ENCODE data around the gene DNAJC11.
"Not testable (repeated sequence)": the region's sequence is repeated elsewhere in the genome, so short reads cannot be mapped to it uniquely, and the experiment has no call there.

Gene DNAJC11

DNA sequence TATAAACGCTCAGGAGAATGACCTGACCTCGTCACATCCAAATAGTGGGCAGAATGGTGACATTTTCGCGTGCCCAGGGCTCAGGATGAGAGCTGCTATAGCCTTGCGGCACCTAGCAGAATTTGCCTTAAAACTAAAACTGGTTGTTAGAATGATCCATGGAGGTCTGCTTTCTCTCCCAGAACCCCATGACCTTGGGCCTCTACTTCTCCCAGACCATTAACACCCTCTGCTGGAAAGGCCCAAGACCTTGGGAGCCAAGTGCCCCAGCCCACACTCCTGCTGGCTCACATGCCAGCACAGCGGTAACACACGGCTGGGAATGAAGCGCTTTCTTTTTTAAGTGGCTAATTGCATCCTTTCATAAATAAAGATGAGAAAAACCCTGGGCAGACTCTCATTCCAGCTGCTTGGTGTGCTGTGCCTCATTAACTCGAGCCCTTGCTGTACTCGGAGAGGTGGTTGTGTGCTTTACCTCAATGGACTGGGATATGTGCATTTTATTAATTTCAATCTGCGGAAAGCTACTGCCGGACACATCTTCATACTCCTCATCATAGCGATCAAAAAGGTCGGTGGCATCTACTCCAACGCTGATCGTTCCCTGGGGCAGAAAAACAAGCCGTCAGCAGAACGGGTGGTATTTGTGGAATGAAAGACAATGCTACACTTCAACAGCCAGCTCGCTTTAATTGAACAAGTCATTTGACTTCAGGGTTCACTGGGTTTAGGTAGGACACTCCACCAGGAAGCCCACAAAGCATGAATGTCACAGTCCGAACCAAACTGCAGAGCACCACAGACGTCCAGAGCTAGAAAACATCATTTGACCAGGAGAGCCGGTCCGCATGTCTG, 48.0 kb downstream of the DNAJC11 start:
- no peak for DNase-seq (ENCODE audit: low read depth in 2 of 2)

DNA sequence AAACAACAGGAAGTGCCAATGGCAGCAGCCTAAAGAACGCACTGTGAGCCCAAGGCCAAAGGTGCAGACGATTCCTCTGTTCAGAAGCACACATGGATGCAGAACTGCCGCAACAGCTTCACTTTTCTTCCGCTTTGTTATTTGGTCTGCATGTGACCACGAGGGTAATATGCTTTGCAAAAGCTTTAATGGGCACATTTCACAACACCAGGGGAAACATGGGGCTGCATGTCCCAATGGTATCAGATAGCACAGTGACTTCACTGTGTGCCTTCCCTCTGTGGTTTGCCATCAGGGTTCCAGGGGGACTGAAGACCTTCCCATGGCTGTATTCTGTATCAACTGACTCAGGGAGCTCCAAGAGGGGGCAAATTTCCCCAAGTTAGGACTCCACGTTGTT, 48.6 kb downstream of the DNAJC11 start:
- no peak for DNase-seq (ENCODE audit: low read depth in 2 of 2)

DNA sequence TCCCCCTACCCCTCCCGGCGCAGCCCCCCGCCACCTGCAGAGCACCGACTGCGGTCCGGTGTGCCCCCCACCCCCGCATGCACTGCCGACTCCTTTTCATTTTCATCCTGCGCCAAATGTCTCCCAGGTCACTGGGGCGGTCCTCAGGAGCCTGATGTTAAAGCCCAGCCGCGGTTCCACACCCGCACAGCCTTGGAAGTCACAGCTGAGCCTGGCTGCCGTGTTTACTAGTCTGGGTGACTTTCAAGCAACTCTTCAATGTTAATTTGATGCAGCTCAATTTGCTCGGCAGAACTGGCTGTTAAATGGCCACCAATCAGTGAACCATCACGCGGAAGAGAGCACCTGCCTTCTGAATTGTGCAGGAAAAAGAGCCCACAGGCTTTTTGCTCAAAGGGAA, 49.7 kb downstream of the DNAJC11 start:
- DNase-seq (ENCODE audit: low read depth in 2 of 2): no peak

DNA sequence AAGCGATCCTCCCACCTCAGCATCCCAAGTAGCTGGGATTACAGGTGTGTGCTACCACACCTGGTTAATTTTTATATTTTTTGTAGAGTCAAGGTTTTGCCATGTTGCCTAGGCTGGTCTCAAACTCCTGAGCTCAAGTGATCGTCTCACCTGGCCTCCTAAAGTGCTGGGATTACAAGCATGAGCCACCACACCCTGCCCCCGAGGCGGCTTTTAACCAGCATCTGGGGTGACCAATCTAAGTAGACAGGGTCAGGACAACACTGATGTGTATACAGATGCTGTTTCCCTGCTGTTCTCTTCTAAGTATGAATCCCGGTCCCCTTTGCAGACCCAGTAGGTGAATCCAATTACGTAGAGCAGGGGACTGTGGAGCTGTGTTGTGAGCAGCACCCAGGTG, 53.1 kb downstream of the DNAJC11 start:
- no peak for DNase-seq (ENCODE audit: low read depth in 2 of 2)

DNA sequence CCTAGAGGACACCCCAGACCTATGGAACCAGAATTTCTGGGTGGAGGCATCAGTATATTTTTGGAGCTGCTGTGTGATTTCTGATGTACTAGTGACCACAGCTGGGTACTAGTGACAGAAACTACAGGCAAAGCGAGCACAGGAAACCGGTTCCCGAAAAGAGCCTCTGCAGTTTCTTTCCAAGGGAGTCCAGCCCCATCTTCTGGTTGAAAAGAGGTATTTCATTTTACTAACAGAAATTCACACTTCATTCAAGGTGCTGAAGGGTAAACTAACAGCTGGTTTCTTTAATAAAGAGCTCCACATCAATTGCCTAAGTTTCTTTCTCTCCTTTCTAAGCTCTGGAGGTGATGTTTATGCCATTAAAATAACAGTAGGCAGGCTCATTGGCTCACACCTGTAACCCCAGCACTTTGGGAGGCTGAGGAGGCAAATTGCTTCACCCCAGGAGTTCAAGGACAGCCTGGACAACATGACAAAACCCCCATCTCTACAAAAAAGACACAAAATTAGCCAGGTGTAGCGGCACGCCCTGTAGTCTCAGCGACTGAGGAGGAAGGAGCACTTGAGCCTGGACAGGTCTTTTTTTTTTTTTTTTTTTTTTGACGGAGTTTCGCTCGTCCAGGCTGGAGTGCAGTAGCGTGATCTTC, 55.0 kb downstream of the DNAJC11 start:
- no peak for DNase-seq (ENCODE audit: low read depth in 2 of 2)

DNA sequence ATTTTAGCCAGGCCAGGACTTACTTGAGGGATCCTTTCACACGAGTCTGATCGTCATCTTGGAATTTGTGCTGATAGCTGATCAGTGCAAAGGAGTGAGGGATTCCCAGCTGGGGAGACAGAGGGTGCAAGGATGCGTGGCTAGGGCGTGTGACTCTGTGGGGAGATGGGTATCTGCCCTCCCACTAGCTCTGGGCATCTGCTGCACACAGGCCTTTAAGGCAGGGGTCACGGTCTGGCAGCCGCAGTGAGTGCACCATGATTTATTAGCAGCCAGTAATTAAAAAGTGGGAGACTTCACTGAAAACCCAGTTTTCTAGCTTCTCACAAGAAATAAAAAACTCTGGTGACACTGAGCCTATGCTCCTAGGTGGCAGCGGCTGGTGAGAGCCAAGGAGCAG, 56.6 kb downstream of the DNAJC11 start:
- no peak for DNase-seq (ENCODE audit: low read depth in 2 of 2)

DNA sequence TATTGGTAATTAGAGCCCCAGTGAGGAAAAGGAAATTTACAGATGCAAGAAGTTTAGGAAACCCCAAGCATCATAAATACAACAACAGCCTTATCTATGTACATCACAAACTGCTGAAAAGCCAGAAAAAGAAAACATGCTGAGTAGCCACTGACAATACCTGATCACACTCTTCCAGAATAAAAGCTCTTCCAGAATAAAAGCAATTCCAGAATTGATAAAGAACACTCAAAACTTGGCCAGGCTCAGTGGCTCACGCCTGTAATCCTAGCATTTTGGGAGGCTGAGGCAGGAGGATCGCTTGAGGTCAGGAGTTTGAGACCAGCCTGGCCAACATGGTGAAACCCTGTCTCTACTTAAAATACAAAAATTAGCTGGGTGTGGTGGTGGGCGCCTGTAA, 60.7 kb downstream of the DNAJC11 start:
- DNase-seq (ENCODE audit: low read depth in 2 of 2): not testable (repeated sequence)

DNA sequence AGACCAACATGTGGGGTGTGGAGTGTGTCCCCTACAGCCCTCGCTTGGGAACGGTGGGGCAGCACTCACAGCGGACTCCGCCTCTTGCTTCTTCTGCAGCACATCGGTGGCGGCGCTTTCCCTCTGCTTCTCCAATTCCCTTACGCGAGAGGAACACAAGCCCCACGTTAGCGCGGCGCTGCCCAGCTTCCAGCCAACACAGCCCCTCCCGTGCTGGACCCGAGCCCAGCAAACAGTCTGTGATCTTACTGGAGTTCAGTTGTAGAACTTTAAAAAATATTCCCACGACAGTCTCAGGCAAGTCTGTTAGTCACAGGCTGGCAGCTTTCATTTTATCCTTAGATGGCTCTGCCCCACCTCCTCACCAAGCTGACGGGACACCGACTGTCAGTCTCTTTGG, 63.4 kb downstream of the DNAJC11 start:
- no peak for DNase-seq (ENCODE audit: low read depth in 2 of 2)

DNA sequence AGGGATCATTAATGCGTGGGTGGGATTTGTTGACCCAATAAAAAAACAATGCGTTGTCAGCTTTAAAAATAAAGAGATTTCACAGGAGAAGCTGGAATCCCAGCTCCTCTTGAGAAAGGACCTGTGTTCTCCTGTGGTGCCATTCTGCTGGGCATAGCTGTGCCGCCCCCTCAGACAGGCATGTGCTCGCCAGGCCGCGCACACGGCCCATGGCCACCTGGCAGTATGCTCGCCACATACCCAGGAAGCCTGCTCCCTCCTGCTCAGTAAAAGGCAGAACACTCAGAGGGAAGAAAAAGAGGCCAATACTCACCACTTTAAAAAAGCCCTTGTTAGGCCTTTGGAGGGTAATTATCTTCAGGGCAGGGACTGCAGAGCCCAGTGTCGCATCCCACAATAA, 63.8 kb downstream of the DNAJC11 start:
- DNase-seq (ENCODE audit: low read depth in 2 of 2): no peak

DNA sequence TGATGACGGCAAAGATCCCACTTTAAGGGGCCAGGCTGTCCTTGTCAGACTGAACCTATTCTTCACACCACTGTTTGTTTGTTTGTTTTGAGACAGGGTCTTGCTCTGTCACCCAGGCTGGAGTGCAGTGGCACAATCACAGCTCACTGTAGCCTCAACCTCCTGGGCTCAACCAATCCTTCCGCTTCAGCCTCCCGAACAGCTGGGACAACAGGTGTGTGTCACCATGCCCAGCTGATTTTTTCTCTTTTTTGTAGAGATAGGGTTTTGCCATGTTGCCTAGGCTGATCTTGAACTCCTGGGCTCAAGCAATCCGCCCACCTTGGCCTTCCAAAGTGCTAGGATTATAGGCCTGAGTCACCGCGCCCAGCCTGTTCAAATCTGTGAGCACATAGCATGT, 64.8 kb downstream of the DNAJC11 start:
- DNase-seq (ENCODE audit: low read depth in 2 of 2): not testable (repeated sequence)

DNA sequence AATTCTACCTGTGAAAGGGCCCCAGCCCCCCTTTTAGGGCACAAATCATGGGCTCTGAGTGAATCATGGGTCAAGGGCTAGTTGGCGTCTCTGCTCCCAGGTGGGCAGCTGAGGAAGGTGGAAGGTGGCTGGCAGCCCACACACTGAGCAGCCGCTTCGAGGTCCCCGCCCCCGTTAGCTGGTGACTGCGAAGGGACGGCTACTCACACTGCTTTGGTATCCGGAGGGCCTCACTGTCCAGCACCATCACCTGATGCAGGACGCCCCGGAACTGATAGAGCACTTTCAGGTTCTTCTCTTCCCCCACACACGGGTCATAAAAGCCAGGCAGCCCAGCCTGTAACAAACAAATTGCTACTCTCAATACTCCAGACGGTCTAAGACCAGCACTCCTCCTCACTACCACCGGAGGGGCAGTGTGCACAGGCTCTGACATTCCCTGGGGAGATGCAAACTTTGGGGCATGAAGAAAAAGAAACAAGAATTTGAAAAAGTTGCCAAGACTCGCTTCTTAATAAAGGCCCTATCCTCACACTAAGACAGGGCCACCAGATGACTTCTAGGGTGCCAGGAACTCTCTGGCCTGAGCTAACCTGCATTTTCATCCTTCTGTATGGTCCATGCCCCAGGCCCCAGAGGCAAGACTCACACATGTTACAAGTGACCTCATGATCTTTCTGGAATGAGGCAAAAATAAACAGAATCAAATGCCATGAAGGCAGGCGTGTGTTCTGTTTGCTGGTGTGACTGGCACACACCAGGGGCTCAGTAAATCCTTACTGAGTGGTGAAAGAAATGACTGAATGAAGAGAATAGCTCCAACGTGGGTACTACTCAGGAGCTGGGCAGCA, 65.5 kb downstream of the DNAJC11 start:
- no peak for DNase-seq (ENCODE audit: low read depth in 2 of 2)

DNA sequence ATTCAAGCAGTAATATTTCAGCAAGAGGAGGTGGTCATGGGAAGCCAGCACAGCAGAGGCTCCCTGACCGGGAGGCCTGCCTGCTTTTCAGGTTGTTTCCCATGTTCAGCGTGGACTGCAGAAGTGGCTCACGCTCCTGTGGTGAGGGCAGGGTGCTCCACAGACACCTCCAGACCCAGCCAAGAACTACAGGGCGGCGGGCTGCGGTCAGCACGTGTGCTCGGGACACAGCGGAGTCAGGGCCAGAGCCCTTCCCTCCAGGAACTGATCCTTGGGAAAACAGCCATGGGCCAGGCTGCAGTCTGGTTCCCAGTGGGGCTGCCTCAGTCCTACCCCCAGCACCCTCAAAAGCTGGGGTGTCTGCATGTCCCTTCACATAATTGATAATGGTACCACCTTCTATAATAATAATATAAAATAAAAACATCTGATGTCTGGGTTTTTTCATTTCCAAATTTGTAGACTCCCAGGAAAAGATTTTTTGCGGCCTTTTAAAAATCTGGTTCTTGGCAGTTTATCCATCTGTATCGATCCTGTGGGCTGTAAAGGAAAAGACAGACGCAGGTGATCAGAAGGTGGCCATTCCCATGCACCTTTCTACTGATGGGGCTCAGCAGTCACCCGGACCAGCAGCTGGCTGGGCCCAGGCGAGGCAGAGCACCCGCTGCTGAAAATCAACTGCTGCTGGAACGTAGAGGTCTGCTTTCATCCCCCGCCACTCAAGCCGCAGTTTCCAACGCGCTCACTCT, 66.3 kb downstream of the DNAJC11 start:
- DNase-seq (ENCODE audit: low read depth in 2 of 2): no peak

DNA sequence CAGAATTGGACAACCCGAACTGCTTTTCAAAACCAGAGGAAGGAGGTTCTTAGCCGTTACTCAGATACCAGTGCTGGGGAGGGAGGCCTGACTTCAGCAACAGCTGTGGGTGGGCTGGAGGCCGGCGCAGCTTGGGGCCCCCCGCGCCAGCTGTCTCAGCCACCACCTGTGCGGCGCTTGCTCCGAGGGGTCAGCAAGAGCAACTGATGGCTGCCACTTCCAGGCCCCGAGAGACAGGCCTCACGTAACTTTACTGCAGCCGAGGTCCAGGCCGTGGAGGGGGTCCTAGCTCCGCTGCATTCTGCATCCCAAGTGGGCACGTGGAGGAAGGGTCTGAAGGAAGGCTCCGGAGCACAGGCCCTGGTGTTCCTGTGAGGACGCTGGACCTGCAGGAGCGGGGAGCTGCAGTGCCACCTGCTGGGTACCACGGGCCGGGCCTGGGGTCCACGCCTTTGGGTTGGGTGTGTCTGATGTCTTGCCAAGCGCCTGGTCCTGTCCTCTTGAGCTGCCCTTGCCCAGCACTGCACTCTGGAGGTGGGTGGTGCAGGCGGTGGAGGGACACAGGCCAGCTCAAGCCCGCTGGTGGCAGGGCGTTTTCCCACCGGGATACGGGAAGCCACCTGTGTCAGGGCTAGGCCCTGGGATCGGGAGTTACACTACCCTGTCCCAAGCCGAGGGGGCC, 67.1 kb downstream of the DNAJC11 start:
- no peak for DNase-seq (ENCODE audit: low read depth in 2 of 2)

DNA sequence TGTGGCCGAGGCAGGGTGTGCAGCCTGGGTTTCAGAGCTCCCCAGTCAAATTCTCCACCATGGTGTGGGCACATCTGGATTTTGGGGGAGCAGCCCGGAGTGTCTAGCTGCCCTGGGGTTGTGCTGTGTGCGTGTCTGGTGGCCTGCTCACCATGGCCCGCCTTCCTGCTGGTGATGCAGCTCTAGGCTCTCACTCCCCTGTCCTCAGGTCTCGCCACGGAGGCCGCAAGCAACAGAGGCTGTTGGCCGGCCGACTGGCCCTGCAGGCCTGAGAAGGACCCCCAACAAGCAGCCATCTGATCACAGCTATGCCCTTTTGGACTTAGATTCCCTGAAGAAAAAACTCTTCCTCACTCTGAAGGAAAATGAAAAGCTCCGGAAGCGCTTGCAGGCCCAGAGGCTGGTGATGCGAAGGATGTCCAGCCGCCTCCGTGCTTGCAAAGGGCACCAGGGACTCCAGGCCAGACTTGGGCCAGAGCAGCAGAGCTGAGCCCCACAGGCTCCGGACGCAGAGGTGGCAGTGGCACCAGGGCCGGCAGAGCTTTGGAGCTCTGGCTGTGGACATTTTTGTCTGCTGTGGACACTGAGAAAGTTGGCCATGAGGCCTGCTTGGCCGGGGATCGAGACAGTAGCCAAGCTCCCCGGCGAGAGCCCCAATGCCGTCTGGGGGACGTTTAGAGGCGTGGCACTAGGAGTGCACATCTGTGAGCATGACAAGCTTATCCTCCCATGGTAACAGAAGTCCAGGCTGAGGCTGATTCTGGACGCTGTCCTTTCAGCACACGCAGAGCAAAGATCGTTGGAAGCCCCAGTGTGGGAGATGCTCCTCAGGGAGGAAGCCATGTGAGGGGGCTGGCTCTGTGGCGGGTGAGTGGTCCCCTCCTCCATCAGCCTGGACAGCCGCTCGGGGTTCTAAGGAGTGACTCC, 68.8 kb downstream of the DNAJC11 start:
- DNase-seq (ENCODE audit: low read depth in 2 of 2): no peak

DNA sequence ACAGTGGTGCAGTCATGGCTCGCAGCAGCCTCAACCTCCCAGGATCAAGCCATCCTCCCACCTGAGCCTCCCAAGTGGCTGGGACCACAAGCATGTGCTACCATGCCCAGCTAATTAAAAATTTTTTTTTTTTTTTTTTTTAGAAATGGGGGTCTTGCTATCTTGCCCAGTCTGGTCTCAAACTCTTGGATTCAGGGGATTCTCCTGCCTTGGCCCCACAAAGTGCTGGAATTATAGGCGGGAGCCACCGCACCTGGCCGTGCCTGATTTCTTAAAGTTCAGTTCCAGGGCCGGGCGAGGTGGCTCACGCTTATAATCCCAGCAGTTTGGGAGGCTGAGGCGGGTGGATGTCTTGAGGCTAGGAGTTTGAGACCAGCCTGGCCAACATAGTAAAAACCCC, 70.6 kb downstream of the DNAJC11 start:
- DNase-seq (ENCODE audit: low read depth in 2 of 2): no peak

DNA sequence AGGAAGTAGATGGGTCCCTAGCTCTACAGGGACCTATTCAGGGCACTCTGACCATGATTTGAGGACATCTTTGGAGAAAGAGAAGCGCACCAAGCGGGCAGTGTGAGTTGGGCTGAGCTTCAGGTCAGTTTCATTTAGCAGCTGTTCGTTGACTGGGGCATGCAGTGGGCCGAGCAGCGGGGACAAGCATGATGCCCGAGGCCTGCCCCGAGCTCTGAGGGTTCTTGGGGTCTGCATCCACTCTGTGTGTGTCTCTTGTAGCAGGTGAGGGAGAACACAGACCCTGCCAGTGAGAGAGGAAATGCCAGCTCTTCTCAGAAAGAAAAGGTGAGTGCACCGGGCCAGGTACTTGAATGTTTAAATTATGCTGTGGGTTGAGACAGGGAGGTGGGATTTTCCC, 71.6 kb downstream of the DNAJC11 start:
- DNase-seq (ENCODE audit: low read depth in 2 of 2): no peak

DNA sequence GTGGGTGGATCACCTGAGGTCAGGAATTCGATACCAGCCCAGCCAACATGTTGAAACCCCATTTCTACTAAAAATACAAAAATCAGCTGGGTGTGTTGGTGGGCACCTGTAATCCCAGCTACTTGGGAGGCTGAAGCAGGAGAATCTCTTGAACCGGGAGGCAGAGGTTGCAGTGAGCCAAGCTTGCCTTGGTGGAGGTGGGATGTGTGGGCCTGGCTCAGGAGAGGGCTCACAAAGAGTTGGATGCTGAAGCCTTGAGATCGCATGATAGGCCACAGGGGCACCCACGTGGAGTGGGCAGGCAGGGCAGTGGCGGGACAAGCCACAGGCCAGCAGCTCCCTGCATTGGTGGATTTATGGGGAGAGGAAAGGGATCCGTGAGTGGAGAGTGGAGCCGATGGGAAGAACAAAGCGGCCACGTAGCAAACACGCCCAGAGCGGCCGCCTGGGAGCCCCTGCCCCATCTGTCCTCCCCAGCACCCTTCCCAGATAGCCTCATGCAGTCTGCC, 72.6 kb downstream of the DNAJC11 start:
- DNase-seq (ENCODE audit: low read depth in 2 of 2): no peak

DNA sequence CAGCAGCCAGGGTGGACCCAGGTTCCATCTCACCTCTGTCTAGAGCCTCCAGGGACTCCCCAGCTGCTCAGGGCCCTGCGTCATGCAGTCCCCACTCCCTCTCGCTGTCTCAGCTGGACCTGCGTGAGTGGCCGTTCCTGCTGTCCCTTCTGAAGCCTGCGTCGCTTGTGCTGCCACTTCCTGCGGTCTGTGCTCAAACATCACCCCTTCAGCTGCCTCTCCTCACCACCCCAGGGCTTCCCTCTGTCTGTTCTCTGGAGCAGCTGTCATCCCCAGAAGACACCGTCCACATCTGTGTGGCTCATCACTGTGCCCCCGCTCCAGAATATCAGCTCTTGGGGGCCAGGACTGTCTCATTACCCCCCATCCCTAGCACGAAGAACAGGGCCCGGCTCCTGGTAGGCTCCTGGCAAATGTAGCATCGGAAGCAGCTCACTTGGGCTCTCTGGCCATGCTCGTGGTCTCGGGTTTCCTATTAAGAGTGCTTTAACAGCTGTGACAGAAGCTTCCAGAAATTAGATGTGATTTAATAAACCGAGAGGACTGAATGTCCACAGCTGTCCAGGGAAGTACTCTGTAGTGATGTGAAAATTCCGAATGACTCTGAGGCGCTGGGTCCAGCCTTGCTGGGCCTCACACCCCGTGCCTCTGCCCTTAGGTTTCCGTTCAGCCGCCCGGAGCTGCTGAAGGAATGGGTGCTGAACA, 73.6 kb downstream of the DNAJC11 start:
- no peak for DNase-seq (ENCODE audit: low read depth in 2 of 2)

DNA sequence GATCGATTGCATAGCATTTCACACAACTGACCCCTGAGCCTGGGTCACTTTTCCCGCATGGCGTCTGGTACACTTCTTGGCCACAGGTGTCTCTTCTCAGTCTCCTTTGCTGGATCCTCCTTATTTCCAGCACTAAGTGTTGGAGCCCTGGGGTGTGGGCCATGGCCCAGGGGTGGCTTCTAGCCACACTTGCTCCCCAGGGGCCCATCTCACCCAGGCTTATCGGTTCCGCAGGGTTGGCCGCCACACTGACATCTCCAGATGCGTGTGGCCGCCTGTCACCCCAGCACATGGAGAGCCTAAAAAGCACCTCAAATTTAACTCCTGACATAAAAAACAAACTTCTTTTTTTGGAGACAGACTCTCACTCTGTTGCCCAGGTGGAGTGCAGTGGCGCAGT, 74.6 kb downstream of the DNAJC11 start:
- DNase-seq (ENCODE audit: low read depth in 2 of 2): no peak
